Measurements from ENCODE around the gene GALK2.

GALK2 gene

GRCh38 chr15:49152552-49153312 is 17.3 kb upstream of the GALK2 start:
- DNase-seq (ENCODE audit: insufficient read length, low spot score), result no peak
- no peak for TF ChIP-seq CTCF (IDR thresholded peaks at IDR 0.05; ENCODE audit: insufficient read depth, missing control alignments)
- FAIRE-seq, result no peak

DNA sequence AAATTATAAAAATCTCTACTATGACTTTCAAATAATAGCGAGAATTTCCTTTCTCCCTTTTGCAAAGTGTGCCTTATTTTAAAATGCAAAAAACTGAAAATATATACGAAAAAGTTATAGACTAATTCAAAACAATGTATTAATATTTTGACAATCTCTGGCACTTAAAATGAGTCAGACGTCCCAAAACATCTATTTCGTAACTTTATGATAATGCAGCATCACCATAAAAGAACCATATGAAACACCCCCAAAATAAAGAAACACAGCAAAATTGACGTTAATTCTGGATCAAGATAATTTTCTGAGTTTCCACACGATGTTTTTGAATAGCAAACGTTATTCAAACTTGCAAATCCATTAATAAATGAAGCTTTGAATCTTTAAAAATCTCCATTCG is 15.7 kb upstream of the GALK2 start:
- no peak for DNase-seq (ENCODE audit: insufficient read length, low spot score)
- no peak for FAIRE-seq
- no peak for TF ChIP-seq CTCF (IDR thresholded peaks at IDR 0.05; ENCODE audit: insufficient read depth, missing control alignments)

GRCh38 chr15:49154799-49155109 is 15.3 kb upstream of the GALK2 start:
- DNase-seq (ENCODE audit: insufficient read length, low spot score) (no peak), FAIRE-seq (no peak)
- TF ChIP-seq CTCF (IDR thresholded peaks at IDR 0.05; ENCODE audit: insufficient read depth, missing control alignments), result no peak

DNA sequence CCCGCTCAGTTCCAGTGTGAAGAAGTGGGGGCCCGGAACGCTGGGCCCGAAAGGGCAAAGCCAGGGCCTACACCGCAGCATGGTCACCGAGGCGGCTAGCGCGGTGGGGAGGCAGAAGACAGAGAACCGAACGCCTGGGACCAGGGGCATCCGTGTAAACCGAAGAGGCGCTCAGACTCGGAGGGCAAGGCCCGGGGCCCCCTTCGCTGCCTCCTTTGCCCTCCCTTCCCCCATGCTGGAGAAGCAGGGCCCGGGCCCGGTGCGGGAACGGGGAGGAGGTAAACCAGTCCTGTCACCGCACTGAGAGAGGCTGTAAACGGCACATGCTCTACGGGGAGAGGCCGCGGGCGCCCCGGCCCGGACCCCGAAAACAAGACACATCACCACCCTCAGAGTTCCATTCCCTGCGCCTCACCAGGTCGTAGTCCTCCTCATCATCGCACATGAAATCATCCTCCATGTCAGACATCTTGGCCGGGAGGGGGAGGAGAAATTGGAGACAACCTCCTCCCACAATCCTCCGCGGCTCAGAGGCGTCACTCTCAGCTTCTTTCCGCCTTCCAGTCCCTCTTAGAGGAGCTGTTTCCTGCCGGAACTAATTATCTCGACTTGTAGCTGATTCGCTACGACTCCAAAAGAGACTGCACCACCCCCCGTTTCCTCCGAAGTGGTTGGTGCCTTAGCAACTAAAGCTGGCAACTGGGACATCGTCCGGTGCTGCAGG is 14.8 kb upstream of the GALK2 start, which contains the start of gene COPS2:
Gene COPS2, minus strand, starts transcription at position 490 of the 724 bp plus-strand sequence. Its CDS starts 21 bp downstream, at position 469.
- no peak for TF ChIP-seq CTCF (IDR thresholded peaks at IDR 0.05; ENCODE audit: insufficient read depth, missing control alignments)
- peak; percentile 42 for DNase-seq (ENCODE audit: insufficient read length, low spot score)
- no peak for FAIRE-seq

DNA sequence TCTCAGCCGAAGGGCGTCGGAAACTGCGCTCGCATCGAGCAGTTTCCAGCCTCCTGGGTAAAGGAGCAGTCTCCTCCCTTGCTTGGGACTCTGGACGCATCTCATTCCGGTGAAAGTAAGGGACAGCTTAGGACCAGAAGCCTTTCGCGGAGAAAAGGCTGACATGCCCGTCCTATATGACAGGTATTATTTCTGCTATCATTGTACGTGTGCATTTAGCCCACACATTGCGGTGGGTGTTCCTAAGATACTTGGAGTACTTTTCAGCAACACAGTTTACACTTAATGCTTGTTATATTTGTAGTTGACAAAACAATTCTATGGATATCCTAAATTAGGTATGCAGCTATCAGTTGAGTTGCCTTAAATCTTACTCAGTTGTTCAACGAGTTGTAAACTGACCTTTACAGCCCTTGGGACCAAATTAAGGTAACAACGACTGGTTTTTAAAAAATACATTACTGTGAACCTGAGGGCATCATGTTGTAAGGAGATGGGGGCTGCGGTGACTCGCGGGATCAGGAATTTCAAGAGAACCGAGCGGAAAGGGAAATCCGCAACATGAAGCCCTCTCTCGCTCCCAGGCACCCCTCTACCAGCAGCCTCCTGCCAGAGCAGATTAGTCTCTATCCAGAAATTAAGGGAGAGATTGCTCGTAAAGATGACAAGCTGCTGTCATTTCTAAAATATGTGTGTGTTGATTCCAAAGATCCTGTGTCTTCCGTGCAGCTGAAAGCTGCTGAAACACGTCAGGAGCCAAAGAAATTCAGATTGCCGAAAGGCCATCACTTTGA is 14.0 kb upstream of the GALK2 start:
- no peak for TF ChIP-seq CTCF (IDR thresholded peaks at IDR 0.05; ENCODE audit: insufficient read depth, missing control alignments)
- FAIRE-seq (no peak), DNase-seq (ENCODE audit: insufficient read length, low spot score) (no peak)

DNA sequence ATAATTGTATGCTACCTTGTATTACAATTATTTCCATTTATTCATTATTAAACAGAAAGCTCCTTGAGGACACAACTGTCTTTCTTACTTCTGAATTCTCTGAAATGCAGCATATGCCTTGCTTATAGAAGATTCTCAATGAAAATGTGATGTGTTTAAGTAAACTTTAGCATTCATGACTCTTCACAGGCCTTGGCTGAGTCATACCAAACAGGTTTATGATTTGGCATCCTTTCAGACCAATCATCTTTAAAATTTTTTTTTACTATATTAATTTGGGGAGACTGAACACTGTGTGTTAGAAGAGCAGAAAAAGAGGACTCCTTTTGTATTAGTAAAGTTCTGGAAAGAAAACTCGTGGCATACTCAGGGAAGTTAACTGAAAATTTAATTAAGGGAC is 6.4 kb upstream of the GALK2 start:
- no peak for FAIRE-seq
- DNase-seq (ENCODE audit: insufficient read length, low spot score), result no peak
- TF ChIP-seq CTCF (IDR thresholded peaks at IDR 0.05; ENCODE audit: insufficient read depth, missing control alignments), result no peak

Measured in D721Med (cell line).